Esophagus muscularis mucosa (tissue), 4 donors: ENCODE data around the gene LRFN2.

ENCODE experiments used
- CTCF ChIP-seq, 3 experiments: fragments of 200-600 bp in 2 of 3; fragments of 450-650 bp in 1 of 3; sonication (generic) in 2 of 3; IDR thresholded peaks; one replicate each; pipeline ENCODE4 v1.5.1; 2017 to 2019; ENCODE audit warnings: antibody characterized with exemption in 3 of 3, mild to moderate bottlenecking in 2 of 3, moderate library complexity in 1 of 3
- EP300 ChIP-seq: sonication (generic); formaldehyde crosslinking; IDR thresholded peaks from one replicate; pipeline ENCODE4 v1.6.1; 2017; ENCODE audit warnings: antibody characterized with exemption
- POLR2AphosphoS5 ChIP-seq, 2 donors: sonication (generic); formaldehyde crosslinking; IDR thresholded peaks; one replicate each; pipeline ENCODE4 v1.6.1; 2017; ENCODE audit warnings: antibody characterized with exemption in 2 of 2

GRCh38 chr6:40569162-40569910 lies 17.8 kb downstream of the LRFN2 start:
- TF ChIP-seq CTCF (IDR thresholded peaks at IDR 0.05) (no peak), EP300 (no peak), POLR2AphosphoS5 (IDR thresholded peaks at IDR 0.05) (no peak)
